IPS DF 6.9 (cell line): ENCODE results near the gene BAIAP2.

Experiments
- DNase-seq: peaks from one replicate; pipeline ENCODE4 v3.0.0-alpha.2; 2013; ENCODE audit warnings: low read depth, low spot score
- H3K27ac ChIP-seq: one replicate; pipeline ENCODE4 v1.5.1; 2013; ENCODE audit warnings: low read length, control low read depth
- H3K27me3 ChIP-seq: 2 replicates; pipeline ENCODE4 v1.6.1; 2013; ENCODE audit warnings: mild to moderate bottlenecking, low read length; ENCODE audit not compliant: control insufficient read depth, insufficient read depth
- H3K36me3 ChIP-seq: 2 replicates; pipeline ENCODE4 v1.6.1; 2013; ENCODE audit warnings: low read length; ENCODE audit not compliant: control insufficient read depth, insufficient read depth
- H3K4me1 ChIP-seq: 2 replicates; pipeline ENCODE4 v1.6.1; 2013; ENCODE audit warnings: low read length; ENCODE audit not compliant: control insufficient read depth, insufficient read depth
- H3K4me3 ChIP-seq: 2 replicates; pipeline ENCODE4 v1.5.1; 2013; ENCODE audit warnings: mild to moderate bottlenecking, low read length
- H3K9me3 ChIP-seq: 2 replicates; pipeline ENCODE4 v1.6.1; 2013; ENCODE audit warnings: low read length, inconsistent platforms; ENCODE audit not compliant: control insufficient read depth, insufficient read depth
- WGBS: extraction: QIAGEN DNeasy Blood & Tissue Kit; methylation state at CpG from one replicate; pipeline ENCODE4 v1.1.7; 2013; ENCODE audit warnings: mixed read lengths, missing lambda C conversion rate; ENCODE audit not compliant: insufficient read length, insufficient coverage; 5-methylcytosine and 5-hydroxymethylcytosine counted together

Gene BAIAP2

GRCh38 chr17:81081222-81082176, 46.5 kb downstream of the BAIAP2 start:
- no peak overlapping the region for H3K27ac ChIP-seq
- no CpG with 5 or more reads among the region's 33 CpGs for WGBS

GRCh38 chr17:81082177-81083073, 47.5 kb downstream of the BAIAP2 start:
- H3K27me3 ChIP-seq = no peaks in the 10 kb centered on the region

More at GRCh38 chr17:81081222-81082176, 46.5 kb downstream of the BAIAP2 start:
- Histone ChIP-seq H3K4me1 (no peaks in the 10 kb centered on the region; the same call in 1 of the 2 replicates), H3K4me3 (no peak overlapping the region), H3K9me3 (no peaks in the 10 kb centered on the region), H3K27me3 (no peaks in the 10 kb centered on the region), H3K36me3 (peaks cover 11% of the 10 kb centered on the region)
- no peak for DNase-seq

GRCh38 chr17:81083125-81083765, 48.3 kb downstream of the BAIAP2 start:
- no peaks in the 10 kb centered on the region; the same call in 1 of the 2 replicates for H3K4me1 ChIP-seq
- no peak overlapping the region for H3K27ac ChIP-seq
- H3K9me3 ChIP-seq = no peaks in the 10 kb centered on the region
- no peak overlapping the region for H3K4me3 ChIP-seq
- H3K27me3 ChIP-seq = no peaks in the 10 kb centered on the region
- DNase-seq = no peak
- peaks cover 11% of the 10 kb centered on the region for H3K36me3 ChIP-seq
- WGBS = no CpG with 5 or more reads among the region's 27 CpGs

More at GRCh38 chr17:81082177-81083073, 47.5 kb downstream of the BAIAP2 start:
- Histone ChIP-seq H3K9me3 (no peaks in the 10 kb centered on the region), H3K4me1 (no peaks in the 10 kb centered on the region; the same call in 1 of the 2 replicates), H3K4me3 (no peak overlapping the region), H3K27ac (no peak overlapping the region), H3K36me3 (peaks cover 11% of the 10 kb centered on the region)
- no peak for DNase-seq
- no CpG with 5 or more reads among the region's 33 CpGs for whole genome bisulfite sequencing

DNA sequence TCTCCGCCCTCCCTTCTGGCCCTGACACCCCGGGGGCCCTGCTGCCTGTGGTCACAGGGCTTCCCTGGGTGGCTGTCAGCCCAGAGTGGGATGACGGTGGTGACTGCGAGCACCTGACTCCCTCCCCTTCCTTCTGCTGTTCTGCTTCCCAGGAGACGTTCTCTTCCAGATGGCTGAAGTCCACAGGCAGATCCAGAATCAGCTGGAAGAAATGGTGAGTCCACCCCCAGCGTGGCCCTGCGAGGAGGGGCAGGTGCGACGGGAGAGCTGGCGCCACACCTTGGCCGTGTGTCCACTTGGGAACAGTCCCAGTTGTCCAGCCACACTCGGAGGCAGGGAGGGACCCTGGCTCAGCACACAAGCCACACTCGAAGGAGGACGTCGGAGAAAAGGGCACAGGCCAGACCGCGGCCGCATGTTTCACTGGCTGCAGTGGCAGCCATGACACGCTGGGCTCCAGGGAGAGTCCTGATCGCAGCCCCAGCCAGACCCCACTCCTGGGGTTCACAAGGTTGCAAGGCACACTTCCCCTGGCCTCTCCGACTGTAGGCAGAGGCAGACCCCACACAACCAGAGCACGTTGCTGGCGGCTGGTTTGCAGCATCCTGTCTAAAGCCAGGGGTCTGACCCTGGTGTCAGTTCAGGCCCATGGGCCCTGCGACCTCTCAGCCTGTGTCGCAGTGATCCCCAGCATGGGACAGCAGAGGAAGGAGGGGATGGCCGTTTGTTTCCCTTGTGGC, 49.9 kb downstream of the BAIAP2 start:
- no peak overlapping the region for H3K27ac ChIP-seq
- H3K4me3 ChIP-seq = no peak overlapping the region
- no peaks in the 10 kb centered on the region for H3K9me3 ChIP-seq
- H3K4me1 ChIP-seq = no peaks in the 10 kb centered on the region; the same call in 1 of the 2 replicates
- peaks cover 6% of the 10 kb centered on the region for H3K36me3 ChIP-seq
- H3K27me3 ChIP-seq = no peaks in the 10 kb centered on the region
- DNase-seq = no peak
- WGBS = no CpG with 5 or more reads among the region's 26 CpGs

GRCh38 chr17:81085420-81085911, 50.5 kb downstream of the BAIAP2 start:
- H3K36me3 ChIP-seq = peaks cover 5% of the 10 kb centered on the region; the same call in 1 of the 2 replicates
- H3K27ac ChIP-seq = no peak overlapping the region
- no peaks in the 10 kb centered on the region for H3K27me3 ChIP-seq
- no peak for DNase-seq
- no peak overlapping the region for H3K4me3 ChIP-seq
- no peaks in the 10 kb centered on the region for H3K9me3 ChIP-seq
- H3K4me1 ChIP-seq = peaks cover 2% of the 10 kb centered on the region; the same call in 1 of the 2 replicates
- no CpG with 5 or more reads among the region's 20 CpGs for WGBS

DNA sequence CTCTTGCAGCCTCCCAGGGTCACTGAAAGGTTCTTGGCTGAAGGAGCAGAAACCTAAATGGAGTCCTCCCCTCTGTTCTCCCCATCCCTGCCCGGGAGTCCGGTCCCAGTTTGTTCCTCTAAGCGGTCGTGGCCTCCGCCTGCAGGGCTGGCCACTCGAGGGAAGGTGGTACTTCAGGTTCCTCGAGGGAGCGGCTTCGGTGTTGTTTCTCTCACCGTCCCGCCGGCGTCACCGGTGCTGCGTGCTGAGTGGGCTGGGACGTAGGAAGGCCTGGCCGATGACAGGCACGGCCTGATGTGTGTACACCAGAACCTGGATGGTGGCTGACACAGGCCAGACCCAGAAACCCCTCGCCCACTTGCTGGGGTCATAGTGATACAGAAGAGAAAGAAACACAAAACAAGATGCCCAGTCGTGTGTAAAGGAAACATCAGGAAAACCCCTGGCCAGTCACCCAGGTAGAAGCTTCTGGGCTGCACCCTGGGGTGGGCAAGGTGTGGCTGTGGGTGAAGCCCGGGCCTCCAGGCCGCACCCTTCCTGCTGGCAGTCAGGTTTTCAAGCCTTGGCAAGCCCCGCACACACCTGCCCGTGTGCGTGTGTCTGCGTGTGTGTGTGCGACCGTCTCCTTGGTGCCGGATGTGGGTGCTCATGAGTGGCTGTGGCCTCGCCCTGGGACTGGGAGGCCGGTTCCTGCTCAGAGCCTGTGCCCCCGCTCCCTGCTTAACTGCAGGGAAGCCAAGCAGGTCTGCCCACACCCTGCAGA, 52.0 kb downstream of the BAIAP2 start:
- no peak overlapping the region for H3K27ac ChIP-seq
- H3K4me1 ChIP-seq = peaks cover 5% of the 10 kb centered on the region; the same call in 1 of the 2 replicates
- peaks cover 5% of the 10 kb centered on the region; the same call in 1 of the 2 replicates for H3K36me3 ChIP-seq
- no peak for DNase-seq
- no peak overlapping the region for H3K4me3 ChIP-seq
- H3K9me3 ChIP-seq = no peaks in the 10 kb centered on the region
- no peaks in the 10 kb centered on the region for H3K27me3 ChIP-seq
- WGBS = no CpG with 5 or more reads among the region's 32 CpGs

GRCh38 chr17:81090361-81091136, 55.6 kb downstream of the BAIAP2 start:
- no CpG with 5 or more reads among the region's 26 CpGs for WGBS
- Histone ChIP-seq H3K4me3 (no peak overlapping the region), H3K36me3 (peaks cover under 1% of the 10 kb centered on the region; the same call in 1 of the 2 replicates), H3K27ac (no peak overlapping the region), H3K4me1 (peaks cover 14% of the 10 kb centered on the region), H3K27me3 (no peaks in the 10 kb centered on the region), H3K9me3 (no peaks in the 10 kb centered on the region)
- DNase-seq = no peak

GRCh38 chr17:81091154-81091553, 56.2 kb downstream of the BAIAP2 start:
- no CpG with 5 or more reads among the region's 9 CpGs for WGBS
- H3K9me3 ChIP-seq = no peaks in the 10 kb centered on the region
- H3K27ac ChIP-seq = no peak overlapping the region
- DNase-seq = no peak
- H3K4me1 ChIP-seq = peaks cover 14% of the 10 kb centered on the region
- H3K27me3 ChIP-seq = no peaks in the 10 kb centered on the region
- no peaks in the 10 kb centered on the region for H3K36me3 ChIP-seq
- no peak overlapping the region for H3K4me3 ChIP-seq
